Keratinocyte (primary cell): ENCODE results near the gene ATP8A2. TPM values are rescaled to one million over a fixed set of nuclear protein-coding genes. Genes with fewer than 3 reads are reported as not detected.

ENCODE experiments used
- DNase-seq: peaks from one replicate; pipeline ENCODE4 v3.0.0-alpha.2; 2011; ENCODE audit warnings: low read depth, missing footprints, low spot score
- FAIRE-seq: peaks from 2 replicates; lab custom pipeline; 2011; peaks lifted over from hg19 to GRCh38; lab: Jason Lieb, UNC
- H2AFZ ChIP-seq: 2 replicates; pipeline ENCODE4 v1.6.0; 2012; ENCODE audit warnings: low read length, control low read depth, inconsistent platforms; ENCODE audit not compliant: control insufficient read depth
- H3K27ac ChIP-seq: 2 replicates; pipeline ENCODE4 v1.5.1; 2011; ENCODE audit warnings: low read length; ENCODE audit not compliant: control insufficient read depth, insufficient read depth
- H3K27me3 ChIP-seq: 3 replicates; pipeline ENCODE4 v1.6.0; 2011; ENCODE audit warnings: low read length; ENCODE audit not compliant: control insufficient read depth, insufficient read depth; ENCODE audit errors: extremely low read depth
- H3K36me3 ChIP-seq, 2 experiments: 2 replicates in 1 of 2; 3 replicates in 1 of 2; pipeline ENCODE4 v1.5.1; 2011; ENCODE audit warnings: low read length in 2 of 2, mild to moderate bottlenecking in 1 of 2; ENCODE audit not compliant: control insufficient read depth in 2 of 2, insufficient read depth in 2 of 2; ENCODE audit errors: extremely low read depth in 1 of 2
- H3K4me1 ChIP-seq: 3 replicates; pipeline ENCODE4 v1.5.1; 2011; ENCODE audit warnings: low read length; ENCODE audit not compliant: control insufficient read depth, insufficient read depth; ENCODE audit errors: extremely low read depth
- H3K4me2 ChIP-seq: 3 replicates; pipeline ENCODE4 v1.6.0; 2011; ENCODE audit warnings: low read depth, low read length; ENCODE audit not compliant: control insufficient read depth, insufficient read depth; ENCODE audit errors: extremely low read depth
- H3K4me3 ChIP-seq, 3 experiments: fragments of 200-600 bp in 1 of 3; sonication (generic) in 1 of 3; 2 replicates in 2 of 3; 3 replicates in 1 of 3; pipeline ENCODE4 v1.5.1; 2011 to 2016; ENCODE audit warnings: low read length in 3 of 3, mild to moderate bottlenecking in 3 of 3, control low read depth in 2 of 3, inconsistent platforms in 1 of 3, low read depth in 1 of 3, mixed read lengths in 1 of 3, mixed run types in 1 of 3, moderate library complexity in 1 of 3; ENCODE audit not compliant: control insufficient read depth in 2 of 3, insufficient read depth in 2 of 3; ENCODE audit errors: extremely low read depth in 1 of 3
- H3K79me2 ChIP-seq: 2 replicates; pipeline ENCODE4 v1.6.0; 2012; ENCODE audit warnings: low read length; ENCODE audit not compliant: control insufficient read depth, insufficient read depth
- H3K9ac ChIP-seq: 3 replicates; pipeline ENCODE4 v1.6.0; 2011; ENCODE audit warnings: low read length; ENCODE audit not compliant: control insufficient read depth, insufficient read depth; ENCODE audit errors: extremely low read depth
- H3K9me1 ChIP-seq: 3 replicates; pipeline ENCODE4 v1.6.0; 2011; ENCODE audit warnings: low read length; ENCODE audit not compliant: control insufficient read depth, insufficient read depth; ENCODE audit errors: extremely low read depth
- H3K9me3 ChIP-seq: 2 replicates; pipeline ENCODE4 v1.5.1; 2012; ENCODE audit warnings: low read depth, low read length; ENCODE audit not compliant: control insufficient read depth
- H4K20me1 ChIP-seq: 3 replicates; pipeline ENCODE4 v1.6.0; 2011; ENCODE audit warnings: low read length; ENCODE audit not compliant: control insufficient read depth, insufficient read depth; ENCODE audit errors: extremely low read depth
- EZH2 ChIP-seq: IDR thresholded peaks from one replicate; pipeline ENCODE4 v1.6.1; 2012; ENCODE audit warnings: inconsistent platforms, mild to moderate bottlenecking, low read length, moderate library complexity
- dilution Hi-C: fragments of 300-500 bp; cut with MboI; formaldehyde crosslinking; loops from one replicate; pipeline ENCODE4 v1.7.0; 2020; ENCODE audit warnings: low sequenced_read_pairs; ENCODE audit not compliant: extremely low pct_ligation_motif_present
- polyA plus RNA-seq, 5 experiments: library from polyadenylated mRNA; depleted of rRNA in 3 of 5; stranded (reverse) in 3 of 5; stranded (forward) in 1 of 5; unstranded in 1 of 5; fragments of >200 nt; gene quantifications; 1 replicate in 1 of 5; 2 replicates in 3 of 5; 3 replicates in 1 of 5; pipeline versions ENCODE4 v1.2.1 to v1.2.3, GENCODE V29; 2011 to 2012; ENCODE audit warnings: missing spikeins in 2 of 5, low read depth in 1 of 5, low replicate concordance in 1 of 5
- TF ChIP-seq, protein P1 (sequence below), 3 experiments: IDR thresholded peaks in 1 of 3; conservative IDR thresholded peaks in 1 of 3; optimal IDR thresholded peaks in 1 of 3; 2 replicates in 2 of 3; 3 replicates in 1 of 3; pipeline versions ENCODE3 to v1.5.1; 2011; ENCODE audit warnings: low read length in 3 of 3, mild to moderate bottlenecking in 3 of 3, moderate library complexity in 2 of 3, control low read depth in 1 of 3, inconsistent platforms in 1 of 3; ENCODE audit not compliant: insufficient read depth in 2 of 3; ENCODE audit errors: extremely low read depth in 1 of 3

The ATP8A2 gene
- polyA plus RNA-seq, 1 donor (not counting 4 experiments of a cell fraction or from before 2014, with no cell fraction given), result 0.16 TPM

GRCh38 chr13:26015271-26016125, 643.7 kb downstream of the ATP8A2 start:
- H3K4me3 ChIP-seq, result no peak overlapping the region
- H3K9me3 ChIP-seq, result no peaks in the 10 kb centered on the region
- H2AFZ ChIP-seq, result no peak overlapping the region
- no peaks in the 10 kb centered on the region for H3K79me2 ChIP-seq
- no peaks in the 10 kb centered on the region for H3K4me1 ChIP-seq
- no peak overlapping the region for H3K4me2 ChIP-seq
- TF ChIP-seq, protein P1, sequence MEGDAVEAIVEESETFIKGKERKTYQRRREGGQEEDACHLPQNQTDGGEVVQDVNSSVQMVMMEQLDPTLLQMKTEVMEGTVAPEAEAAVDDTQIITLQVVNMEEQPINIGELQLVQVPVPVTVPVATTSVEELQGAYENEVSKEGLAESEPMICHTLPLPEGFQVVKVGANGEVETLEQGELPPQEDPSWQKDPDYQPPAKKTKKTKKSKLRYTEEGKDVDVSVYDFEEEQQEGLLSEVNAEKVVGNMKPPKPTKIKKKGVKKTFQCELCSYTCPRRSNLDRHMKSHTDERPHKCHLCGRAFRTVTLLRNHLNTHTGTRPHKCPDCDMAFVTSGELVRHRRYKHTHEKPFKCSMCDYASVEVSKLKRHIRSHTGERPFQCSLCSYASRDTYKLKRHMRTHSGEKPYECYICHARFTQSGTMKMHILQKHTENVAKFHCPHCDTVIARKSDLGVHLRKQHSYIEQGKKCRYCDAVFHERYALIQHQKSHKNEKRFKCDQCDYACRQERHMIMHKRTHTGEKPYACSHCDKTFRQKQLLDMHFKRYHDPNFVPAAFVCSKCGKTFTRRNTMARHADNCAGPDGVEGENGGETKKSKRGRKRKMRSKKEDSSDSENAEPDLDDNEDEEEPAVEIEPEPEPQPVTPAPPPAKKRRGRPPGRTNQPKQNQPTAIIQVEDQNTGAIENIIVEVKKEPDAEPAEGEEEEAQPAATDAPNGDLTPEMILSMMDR (optimal IDR thresholded peaks at IDR 0.05 in 1 of 3, IDR thresholded peaks at IDR 0.05 in 1 of 3, conservative IDR thresholded peaks at IDR 0.05 in 1 of 3; ENCODE audit: extremely low read depth in 1 of 3, insufficient read depth in 2 of 3, low read length in 3 of 3), result no peak
- no peak for TF ChIP-seq EZH2
- H3K9me1 ChIP-seq, result no peaks in the 10 kb centered on the region
- DNase-seq (no peak), FAIRE-seq (no peak)
- peaks cover 3% of the 10 kb centered on the region for H3K27me3 ChIP-seq
- H4K20me1 ChIP-seq, result no peaks in the 10 kb centered on the region
- dilution Hi-C loops, result no loop called here
- no peak overlapping the region for H3K9ac ChIP-seq
- no peaks in the 10 kb centered on the region for H3K36me3 ChIP-seq
- H3K27ac ChIP-seq, result no peak overlapping the region

DNA sequence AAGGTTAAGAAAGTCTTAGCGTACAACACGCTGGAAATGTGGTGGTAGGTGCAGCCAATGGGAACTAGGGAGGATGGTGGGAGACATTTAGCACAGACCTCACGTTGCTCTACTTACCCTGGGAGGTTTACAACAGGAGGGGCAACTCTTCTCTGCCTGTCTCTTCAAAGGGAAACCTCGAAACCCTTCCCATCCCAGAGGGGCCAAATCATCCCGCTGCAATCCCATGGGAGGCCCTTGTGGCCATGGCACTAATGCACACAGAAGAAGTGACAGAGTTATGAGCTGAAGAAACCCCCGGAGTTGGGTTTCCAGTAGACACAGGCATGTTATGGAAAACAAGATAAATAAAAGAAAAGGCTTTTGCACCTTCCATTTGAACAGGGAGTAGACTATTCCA, 644.4 kb downstream of the ATP8A2 start:
- Histone ChIP-seq H3K36me3 (no peaks in the 10 kb centered on the region), H4K20me1 (no peaks in the 10 kb centered on the region), H3K4me3 (no peak overlapping the region), H2AFZ (no peak overlapping the region), H3K9ac (no peak overlapping the region), H3K27ac (no peak overlapping the region), H3K27me3 (peaks cover 3% of the 10 kb centered on the region), H3K9me3 (no peaks in the 10 kb centered on the region), H3K4me2 (no peak overlapping the region), H3K4me1 (peaks cover 6% of the 10 kb centered on the region), H3K9me1 (no peaks in the 10 kb centered on the region), H3K79me2 (no peaks in the 10 kb centered on the region)
- DNase-seq (no peak), FAIRE-seq (no peak)
- dilution Hi-C loops, result no loop called here
- TF ChIP-seq, protein P1 (optimal IDR thresholded peaks at IDR 0.05 in 1 of 3, IDR thresholded peaks at IDR 0.05 in 1 of 3, conservative IDR thresholded peaks at IDR 0.05 in 1 of 3; ENCODE audit: extremely low read depth in 1 of 3, insufficient read depth in 2 of 3, low read length in 3 of 3), result no peak
- TF ChIP-seq EZH2, result no peak
